ENCODE measurements around the gene KLK12.

DNA sequence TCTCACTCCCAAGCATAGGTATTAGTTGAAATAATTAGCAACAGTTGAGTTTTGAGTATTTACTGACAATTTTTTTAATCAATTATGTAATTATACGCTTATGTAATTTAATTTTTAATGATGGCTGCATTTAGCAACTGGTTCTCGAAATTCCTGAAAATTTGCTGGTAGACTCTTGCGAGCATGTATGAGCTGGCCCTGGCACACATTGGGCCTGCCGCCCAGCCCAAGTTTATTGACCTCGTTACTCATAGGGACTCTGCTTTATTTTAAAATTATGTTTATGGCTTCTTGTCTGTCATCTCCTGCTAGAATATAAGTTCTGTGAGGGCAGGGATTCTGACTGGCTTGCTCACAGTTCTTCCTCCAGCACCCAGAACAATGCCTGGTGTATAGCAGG is 41.2 kb upstream of the KLK12 start:
- TF ChIP-seq ERF (CRISPR knock-in tag; IDR thresholded peaks at IDR 0.05), result no peak
- TF ChIP-seq JUND (CRISPR knock-in tag; IDR thresholded peaks at IDR 0.05), result no peak
- TF ChIP-seq, protein P1, sequence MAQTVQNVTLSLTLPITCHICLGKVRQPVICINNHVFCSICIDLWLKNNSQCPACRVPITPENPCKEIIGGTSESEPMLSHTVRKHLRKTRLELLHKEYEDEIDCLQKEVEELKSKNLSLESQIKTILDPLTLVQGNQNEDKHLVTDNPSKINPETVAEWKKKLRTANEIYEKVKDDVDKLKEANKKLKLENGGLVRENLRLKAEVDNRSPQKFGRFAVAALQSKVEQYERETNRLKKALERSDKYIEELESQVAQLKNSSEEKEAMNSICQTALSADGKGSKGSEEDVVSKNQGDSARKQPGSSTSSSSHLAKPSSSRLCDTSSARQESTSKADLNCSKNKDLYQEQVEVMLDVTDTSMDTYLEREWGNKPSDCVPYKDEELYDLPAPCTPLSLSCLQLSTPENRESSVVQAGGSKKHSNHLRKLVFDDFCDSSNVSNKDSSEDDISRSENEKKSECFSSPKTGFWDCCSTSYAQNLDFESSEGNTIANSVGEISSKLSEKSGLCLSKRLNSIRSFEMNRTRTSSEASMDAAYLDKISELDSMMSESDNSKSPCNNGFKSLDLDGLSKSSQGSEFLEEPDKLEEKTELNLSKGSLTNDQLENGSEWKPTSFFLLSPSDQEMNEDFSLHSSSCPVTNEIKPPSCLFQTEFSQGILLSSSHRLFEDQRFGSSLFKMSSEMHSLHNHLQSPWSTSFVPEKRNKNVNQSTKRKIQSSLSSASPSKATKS (CRISPR knock-in tag; IDR thresholded peaks at IDR 0.05), result no peak
- TF ChIP-seq POLR2AphosphoS5 (IDR thresholded peaks at IDR 0.05; ENCODE audit: low read depth, low read length), result no peak
- TF ChIP-seq NCOA1 (CRISPR knock-in tag; IDR thresholded peaks at IDR 0.05), result no peak
- TF ChIP-seq MXI1 (IDR thresholded peaks at IDR 0.05; ENCODE audit: borderline replicate concordance, low read depth, low read length), result no peak
- TF ChIP-seq ZFX (CRISPR knock-in tag; IDR thresholded peaks at IDR 0.05; ENCODE audit: low read depth), result no peak
- no peak for TF ChIP-seq SIN3A (IDR thresholded peaks at IDR 0.05; ENCODE audit: borderline replicate concordance, low read depth, low read length)
- TF ChIP-seq ZNF274 (CRISPR knock-in tag; IDR thresholded peaks at IDR 0.05), result no peak
- TF ChIP-seq RXRB (CRISPR knock-in tag; IDR thresholded peaks at IDR 0.05; ENCODE audit: borderline replicate concordance), result no peak
- TF ChIP-seq PAX8 (CRISPR knock-in tag; IDR thresholded peaks at IDR 0.05; ENCODE audit: borderline replicate concordance), result no peak

All from HepG2 (cell line).